GM18907 (cell line): ENCODE results near the gene MYOF.
"Not testable (repeated sequence)": the region's sequence is repeated elsewhere in the genome, so short reads cannot be mapped to it uniquely, and the experiment has no call there.

ENCODE experiments used
- ATAC-seq: cut with Tn5 transposase; IDR thresholded peaks from one replicate; pipeline ENCODE4 v1.9.1; 2021; ENCODE audit warnings: mild to moderate bottlenecking, moderate library complexity; ENCODE audit not compliant: unreplicated experiment

The MYOF gene

DNA sequence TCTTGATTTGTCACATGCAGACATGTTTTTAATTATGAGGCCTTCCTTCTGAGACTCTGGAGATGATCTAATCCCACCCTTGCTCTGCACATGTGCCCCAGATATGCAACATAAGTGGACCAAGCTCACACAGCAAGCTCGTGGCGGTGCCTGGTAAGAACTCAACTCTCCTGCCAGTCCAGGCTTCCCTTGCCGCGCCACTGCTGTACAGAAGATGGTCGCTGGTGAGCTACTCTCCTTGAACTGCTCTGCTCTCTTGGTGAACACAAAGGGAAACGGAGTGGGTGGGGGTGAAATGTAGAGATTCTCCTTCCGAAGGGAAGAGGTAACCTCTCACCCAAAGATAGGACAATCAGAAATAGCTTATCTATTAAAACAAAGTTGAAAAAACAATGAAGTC lies 25.7 kb downstream of the MYOF start:
- no peak for ATAC-seq

DNA sequence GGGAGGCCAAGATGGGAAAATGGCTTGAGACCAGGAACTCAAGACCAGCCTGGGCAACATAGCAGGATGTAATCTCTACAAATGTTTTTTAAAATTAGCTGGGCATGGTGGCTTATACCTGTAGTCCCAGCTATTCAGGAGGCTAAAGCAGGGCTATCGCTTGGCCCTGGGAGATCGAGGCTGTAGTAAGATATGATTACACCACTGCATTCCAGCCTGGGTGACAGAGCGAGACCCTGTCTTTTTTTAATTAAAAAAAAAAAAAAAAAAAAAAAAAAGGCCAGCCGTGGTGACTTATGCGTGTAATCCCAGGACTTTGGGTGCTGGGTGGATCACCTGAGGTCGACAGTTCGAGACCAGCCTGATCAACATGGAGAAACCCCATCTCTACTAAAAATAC lies 27.4 kb downstream of the MYOF start:
- ATAC-seq, result no peak

DNA sequence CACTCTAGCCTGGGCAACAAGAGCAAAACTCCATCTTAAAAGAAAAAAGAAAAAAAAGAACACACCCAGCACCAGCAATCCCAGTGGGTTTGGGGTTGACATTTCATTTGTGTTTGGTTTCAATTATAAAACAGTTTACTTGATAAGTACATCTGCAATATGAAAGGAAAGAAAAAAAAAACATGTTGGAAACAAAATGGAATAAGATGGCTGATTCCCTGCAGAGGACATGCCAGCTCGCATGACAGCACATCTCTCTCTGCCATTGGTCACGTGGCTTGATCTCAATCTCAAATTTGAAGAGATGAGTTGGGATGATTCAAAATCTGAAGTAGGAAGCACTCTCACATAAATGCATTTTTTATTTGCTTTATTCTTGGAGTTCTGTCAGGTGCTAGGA lies 28.0 kb downstream of the MYOF start:
- ATAC-seq, result no peak

DNA sequence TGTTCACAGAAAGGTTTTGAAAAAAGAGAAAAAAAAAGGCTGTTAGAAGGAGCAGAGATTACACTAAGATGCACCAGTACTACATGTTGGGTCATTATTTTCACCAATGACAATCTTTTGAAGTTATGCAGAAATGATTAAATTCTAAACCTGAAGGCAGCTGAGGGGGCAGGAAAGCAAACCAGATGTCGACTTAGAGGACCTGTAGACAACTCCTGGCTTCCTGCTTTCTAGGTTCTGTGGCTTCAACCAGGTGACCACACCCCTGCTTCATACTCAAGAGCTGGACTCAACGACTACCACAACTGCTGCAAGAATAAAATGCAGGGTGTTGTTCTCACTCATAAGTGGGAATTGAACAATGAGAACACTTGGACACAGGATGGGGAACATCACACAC lies 30.0 kb downstream of the MYOF start:
- ATAC-seq, result no peak

DNA sequence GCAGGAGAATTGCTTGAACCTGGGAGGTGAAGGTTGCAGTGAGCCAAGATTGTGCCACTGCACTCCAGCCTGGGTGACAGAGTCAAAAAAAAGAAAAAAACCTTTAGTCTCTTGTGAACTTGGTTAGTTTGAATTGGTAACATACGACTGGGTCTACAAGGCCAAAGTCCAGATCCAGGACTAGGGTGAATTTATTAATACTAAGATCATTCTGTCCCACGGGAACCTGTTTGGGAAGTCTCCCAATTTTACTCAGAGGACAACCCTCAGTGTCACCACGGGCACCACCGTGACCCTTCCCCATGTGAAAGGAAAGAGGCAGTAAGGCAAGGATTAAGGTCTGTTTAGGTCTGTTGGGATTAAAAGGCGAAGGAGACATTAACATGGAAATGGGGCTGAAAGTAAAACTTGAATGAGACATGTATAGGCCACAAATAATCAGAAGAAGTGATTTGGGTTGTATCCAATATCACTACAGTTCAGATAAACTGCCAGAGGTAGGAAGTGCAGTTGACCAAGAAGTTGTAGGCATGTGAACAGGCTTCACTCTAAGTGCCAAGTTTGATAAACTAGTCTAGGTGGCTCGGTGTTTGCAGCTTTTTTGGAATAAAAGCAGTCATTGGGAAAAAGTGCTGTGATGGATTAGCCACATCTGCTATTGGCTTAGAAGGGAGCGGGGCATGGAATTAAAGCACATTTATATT lies 30.7 kb downstream of the MYOF start:
- ATAC-seq, result no peak

DNA sequence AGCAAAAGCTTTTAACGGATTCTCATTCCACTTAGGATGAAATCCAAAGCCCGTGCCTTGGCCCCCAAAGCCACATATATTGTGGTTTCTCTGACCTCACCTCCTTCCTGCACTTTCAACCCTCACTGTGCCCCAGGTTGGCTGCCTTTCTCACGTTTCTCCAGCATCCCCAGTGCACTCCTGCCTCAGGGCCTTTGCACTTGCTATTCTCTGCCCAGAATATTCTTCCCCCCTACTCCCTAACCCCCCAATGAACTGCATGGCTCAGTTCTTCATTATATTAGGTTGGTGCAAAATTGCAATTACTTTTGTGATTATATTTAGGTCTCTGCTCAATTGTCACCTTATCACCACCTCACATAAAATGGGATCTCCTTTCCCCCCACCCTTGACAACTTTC lies 34.2 kb downstream of the MYOF start:
- ATAC-seq, result no peak

DNA sequence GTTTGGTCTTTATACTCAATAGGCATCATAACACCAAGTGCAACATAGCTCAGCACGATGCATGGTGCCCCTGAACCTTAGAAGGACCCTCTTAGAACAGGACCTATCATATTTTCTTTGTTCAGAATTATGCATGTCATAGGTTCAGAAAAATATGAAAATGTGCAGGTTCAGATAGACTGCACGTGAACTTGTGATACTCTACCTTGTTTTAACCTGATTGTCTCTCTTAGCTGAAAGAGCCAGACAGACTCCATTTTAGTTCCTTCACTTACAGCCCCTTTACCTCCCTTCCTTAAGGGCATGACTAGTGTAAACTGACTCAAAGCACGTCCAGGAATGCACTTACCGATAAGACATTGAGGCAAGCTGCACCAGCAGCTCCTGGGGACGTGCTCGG lies 35.1 kb downstream of the MYOF start:
- ATAC-seq, result no peak

DNA sequence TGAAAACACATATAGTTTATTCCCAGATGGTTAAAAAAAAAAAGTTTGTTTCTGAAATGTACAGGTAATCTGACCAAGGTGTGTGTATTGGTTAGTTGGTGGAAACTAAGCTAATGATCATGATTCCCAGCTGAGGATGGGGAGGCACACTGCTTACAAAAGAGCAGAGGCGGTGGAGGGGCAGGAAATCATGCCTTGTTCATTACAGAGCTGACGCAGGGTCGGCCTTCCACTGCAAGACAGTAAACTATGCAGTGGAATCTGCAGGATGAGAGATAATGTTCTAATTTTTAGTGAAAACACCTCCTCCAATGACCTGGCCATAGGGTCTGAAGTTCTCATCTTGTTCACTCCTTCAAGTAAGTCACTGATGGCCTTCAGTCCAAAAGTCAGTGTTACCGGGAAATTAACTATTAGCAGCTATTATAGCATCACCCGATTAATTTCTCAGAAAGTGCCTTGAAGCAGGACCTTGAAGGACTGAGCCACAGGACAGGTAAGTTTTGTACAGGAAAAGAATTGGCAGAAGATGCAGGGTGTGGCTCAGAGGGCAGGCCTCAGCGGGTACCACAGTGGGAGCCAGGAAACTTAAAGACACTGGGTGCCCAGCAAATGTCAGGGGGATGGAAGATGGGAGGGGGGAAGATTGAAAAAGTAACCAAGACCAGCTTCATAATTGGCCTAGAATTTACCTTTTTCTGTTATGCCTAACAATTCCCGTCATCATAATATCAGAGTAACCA lies 36.0 kb downstream of the MYOF start:
- ATAC-seq, result no peak

DNA sequence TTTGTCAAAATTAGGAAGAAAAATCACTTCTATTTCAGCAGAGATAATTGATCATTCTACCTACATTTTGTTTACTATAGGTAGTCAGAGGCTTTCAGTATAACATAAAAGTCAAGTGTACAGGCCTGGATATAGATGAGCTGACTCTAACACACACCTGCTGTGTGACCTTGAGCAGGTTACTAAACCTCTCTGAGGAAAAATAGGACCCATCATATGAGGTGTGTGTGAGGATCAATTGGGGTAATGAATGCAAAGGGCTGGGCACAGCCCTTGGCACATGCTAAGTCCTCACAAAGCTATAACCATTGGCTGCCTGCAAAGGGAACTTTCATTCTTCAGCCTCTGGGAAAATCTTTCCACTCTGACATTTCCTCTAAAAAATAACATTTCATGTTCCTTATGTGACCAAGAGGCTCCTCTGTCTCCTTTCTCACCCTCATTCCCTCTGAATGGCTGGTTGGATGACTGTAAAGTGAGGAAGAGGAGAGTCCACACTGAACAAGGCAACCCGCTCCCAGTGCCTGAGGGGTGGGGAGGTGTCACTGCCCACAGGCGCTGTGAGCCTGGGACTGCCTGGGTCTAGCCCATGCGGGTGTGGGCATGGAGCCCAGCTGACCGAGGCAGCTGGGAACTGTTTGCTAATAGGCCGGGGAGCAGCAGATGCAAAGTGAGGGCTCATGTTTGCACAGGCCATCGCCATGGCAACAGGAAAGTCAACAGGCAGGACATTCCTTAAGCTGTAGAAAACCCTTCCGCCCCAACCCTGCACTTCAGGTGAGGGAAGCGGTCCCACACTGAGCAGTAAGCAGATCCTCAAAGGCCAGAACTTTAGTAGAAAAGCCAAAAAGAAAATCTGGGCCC lies 36.8 kb downstream of the MYOF start:
- no peak for ATAC-seq

DNA sequence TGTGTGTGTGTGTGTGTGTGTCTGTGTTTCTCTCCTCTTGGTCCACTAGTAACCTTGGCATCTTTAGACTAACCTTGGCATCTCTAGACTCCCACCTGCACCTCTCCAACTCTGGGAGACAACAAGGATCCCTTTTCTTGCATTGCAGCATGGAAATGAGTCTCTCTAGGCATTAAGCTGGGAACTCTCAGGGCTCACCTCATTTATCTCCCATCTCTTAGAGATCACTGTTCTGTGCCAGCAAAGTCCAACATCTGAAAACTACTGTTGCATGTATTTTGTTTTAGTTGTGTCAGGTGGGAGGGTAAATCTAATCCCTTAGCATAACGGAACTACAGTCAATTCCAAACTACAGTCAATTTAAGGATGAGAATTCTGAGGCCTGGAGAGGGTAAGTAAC lies 38.7 kb downstream of the MYOF start:
- no peak for ATAC-seq

DNA sequence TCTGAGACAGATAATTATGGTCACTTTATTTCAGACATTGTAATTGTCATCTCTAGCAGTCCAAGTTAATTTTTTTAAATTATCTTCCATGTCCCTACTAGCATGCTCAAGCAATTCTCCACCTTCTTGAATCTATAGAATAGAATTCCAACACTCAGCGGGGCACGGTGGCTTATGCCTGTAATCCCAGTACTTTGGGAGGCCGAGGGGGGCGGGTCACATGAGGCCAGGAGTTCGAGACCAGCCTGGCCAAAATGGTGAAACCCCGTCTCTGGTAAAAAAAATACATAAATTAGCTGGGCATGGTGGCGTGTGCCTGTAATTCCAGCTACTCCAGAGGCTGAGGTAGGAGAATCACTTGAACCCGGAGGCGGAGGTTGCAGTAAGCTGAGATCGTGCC lies 39.4 kb downstream of the MYOF start:
- ATAC-seq, result not testable (repeated sequence)

DNA sequence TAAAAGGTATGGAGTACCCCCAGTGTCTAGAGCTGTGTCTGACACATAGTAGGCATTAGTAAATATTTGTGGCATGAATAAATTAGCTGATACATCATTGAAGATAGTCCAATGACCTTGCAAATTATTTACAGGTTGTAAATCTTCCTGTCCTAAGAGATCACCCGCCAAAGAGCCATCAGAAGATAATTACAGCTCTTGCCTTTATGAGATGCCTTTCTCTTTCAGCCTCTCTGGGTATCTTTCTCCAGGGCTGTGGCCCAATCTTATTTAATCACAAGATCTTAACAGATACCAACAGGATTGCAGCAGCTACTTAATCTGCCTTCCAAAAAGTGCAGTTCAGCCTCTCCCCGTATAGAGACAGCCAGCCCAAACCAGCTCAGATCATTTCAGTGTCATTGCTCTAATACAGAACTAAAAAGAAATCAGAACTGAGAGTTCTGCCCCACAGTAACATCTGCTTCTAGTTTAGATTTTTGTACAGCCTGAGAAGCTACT lies 41.5 kb downstream of the MYOF start:
- ATAC-seq, result no peak

DNA sequence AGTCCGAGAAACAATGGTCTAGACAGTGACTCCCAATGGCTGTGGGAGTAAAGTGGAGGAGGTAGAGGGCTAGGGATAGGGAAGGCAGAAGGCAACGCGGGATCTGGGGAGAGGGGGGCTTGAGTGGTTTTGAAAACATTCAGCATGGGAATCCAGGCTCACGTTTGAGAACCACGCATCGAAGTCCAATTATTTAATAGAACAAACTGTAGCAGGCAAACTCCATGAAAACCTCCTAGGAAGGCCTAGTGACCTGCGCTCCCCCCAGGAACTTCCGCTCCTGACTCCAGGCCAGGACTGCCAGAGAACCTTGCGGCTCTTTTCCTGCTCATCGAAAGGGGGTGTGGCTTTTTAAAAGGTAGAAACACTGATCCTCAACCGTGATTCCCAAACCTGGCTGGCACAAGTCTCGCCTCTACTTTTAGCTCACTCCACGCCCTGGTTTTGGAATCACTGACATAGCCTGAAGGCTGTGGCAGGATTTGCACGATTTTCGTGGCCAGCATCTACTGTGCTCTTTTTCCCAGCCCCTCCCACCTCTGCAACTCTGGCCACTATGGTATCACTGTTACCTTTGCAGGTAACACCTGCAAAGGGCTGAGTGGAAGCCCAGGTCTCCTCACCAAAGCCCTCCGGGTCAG lies 43.4 kb downstream of the MYOF start:
- no peak for ATAC-seq

DNA sequence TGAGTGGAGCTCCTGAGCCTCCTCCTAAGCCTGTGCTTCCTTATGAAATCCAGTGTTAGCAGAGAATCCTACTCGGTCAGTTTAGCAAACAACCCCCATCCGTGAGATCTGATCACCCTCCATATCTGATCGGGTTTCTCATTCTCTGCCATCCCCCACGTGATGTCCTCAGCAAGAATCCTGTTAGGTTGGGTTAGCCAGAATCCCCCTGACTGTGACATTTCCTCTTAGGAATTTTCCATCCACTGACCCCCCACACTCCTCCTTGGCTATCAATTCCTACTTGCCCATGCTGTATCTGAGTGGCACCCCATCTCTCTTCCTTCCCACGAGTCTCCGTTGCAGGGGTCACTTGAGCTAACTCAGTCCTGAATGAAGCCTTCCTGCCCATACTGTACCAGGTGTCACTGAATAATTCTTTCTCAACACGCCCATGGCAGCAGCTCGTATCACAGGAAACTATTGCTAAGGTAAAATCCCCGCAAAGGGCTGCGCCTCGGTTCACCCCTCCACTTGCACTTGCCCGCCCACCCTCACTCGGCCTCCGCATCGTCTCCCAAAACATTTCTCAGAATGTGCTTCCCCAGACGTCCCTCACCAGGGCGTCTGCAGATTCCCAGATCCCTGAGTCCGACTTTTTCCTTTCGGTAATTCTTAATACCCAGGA lies 44.1 kb downstream of the MYOF start:
- ATAC-seq, result no peak

DNA sequence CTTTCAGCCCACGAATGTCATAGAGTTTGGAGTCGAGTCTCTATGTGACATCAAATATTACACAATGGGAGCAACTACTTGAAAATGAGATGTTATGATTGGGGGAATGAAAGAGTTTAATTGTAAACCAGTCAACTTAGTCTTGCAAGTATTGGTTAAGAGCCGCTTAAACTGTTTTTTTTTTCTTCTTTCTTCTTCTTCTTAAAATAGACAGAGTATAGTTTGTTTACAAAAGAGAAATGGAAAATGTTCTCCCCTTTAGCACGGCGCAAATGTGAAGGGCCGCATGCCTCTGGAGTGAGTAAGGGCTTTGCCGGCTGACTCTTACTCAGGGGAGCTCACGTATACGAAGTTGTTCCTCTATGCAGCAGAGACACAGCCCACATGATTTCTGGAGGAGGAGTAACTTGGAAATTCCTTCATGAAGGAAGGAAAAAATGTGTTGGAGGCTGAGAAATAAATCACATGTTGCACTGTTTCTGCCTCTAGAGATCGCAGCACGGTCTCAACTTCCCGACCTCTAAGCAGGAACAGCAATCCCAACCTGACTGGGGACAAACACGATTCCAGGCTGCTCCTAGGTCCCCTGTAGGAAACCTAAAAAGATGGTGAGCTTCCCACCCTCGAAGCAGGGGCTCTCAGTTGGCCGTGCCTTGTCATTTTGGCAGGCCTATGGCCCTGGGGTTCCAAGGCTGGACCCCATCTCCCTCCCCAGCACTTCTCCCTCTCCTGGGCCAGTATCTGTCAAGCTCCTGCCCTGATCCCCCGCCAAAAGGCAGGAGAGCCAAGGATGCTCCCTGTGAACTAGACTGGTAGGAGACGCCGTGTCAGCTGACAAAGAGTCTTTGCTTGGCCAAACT lies 44.8 kb downstream of the MYOF start:
- ATAC-seq, result no peak

DNA sequence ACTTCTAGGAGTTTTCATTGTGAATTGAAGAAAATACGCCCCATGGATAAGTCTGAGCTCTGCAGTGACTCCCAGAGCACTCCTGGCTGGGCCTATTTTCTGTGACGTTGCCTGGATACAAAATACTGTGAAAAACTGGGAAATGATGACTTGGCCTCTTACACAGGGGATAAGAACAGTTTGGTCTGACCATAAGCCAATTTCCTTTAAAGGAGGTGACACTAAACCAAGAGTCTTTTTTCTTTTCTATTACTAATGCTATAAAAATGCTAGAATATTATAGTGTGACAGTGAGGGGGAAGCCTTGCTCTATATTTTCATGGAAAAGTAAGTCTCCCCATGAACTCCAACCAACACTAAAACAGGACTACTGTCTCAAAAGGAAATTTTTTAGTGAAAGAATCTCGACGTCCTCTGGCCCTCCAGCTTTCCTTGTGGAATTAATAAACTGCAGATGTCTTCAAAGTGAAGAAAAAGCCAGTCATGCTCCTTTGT lies 45.5 kb downstream of the MYOF start:
- ATAC-seq, result no peak

DNA sequence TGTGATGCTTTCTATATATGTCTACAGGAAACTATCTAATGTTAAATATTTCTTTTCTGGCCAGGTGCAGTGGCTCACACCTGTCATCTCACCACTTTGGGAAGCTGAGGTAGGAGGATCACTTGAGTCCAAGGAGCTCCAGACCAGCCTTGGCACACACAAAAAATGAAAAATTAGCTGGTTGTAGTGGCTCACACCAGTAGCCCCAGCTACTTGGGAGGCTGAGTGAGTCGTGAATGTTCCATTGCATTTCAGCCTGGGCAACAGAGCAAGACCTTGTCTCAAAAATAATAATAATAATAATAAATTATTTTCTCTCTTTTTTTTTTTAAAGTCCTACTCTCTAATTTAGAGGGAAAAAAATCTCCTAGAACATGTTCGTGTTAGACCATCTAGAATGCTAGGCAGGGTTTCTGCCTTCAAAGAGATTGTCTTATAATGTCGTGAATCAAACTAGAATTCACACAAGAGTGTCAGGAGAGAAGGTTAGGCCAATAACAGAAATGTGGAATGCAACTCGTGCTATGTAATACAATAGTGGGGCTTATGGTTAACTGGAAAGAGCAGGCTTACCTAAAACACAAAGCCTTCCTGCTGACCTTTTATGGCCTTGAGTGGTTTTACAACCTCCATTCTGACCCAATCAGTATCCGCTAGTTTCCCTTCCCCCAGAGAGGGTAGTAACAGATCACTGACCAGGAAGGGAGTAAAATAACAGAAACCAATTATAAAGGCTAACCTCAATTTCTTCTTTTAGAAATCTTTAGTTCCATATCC lies 46.3 kb downstream of the MYOF start:
- ATAC-seq, result no peak

DNA sequence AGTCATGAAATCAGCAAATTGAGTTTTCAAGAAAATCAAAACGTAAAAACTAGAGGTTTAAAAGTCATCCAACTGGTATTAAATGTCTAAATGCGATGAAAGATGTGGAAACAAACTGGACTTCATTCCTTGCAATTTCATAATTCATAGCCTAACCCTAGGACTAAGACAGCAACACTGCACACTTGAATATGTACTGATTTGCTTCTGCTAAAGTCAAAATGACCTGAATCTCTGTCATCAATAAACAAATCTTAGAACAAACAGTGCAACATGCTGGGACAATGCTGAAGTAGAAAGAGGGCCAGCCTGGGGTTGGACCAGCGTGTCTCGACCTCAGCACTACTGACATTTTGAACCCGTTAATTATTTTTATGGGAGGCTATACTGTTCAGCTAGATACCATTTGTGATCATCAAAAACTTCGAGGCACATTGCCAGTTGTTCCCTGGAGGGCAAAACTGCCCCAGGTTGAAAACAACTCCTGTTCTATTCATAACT lies 47.1 kb downstream of the MYOF start:
- ATAC-seq, result no peak
